ENCODE measurements around the gene COL6A2.
"Not testable (repeated sequence)": the region's sequence is repeated elsewhere in the genome, so short reads cannot be mapped to it uniquely, and the experiment has no call there.

Gene COL6A2

GRCh38 chr21:46079352-46080170 is 18.4 kb upstream of the COL6A2 start:
- no peak for DNase-seq

- no peak for DNase-seq
Observed at GRCh38 chr21:46080171-46081021, 17.5 kb upstream of the COL6A2 start.

GRCh38 chr21:46081022-46081861 is 16.7 kb upstream of the COL6A2 start:
- DNase-seq = no peak

GRCh38 chr21:46081862-46082712 is 15.8 kb upstream of the COL6A2 start:
- no peak for DNase-seq

GRCh38 chr21:46082713-46082962 is 15.3 kb upstream of the COL6A2 start:
- no peak for DNase-seq

- DNase-seq = no peak
Observed at GRCh38 chr21:46082963-46083790, 14.7 kb upstream of the COL6A2 start.

- DNase-seq = no peak
Observed at GRCh38 chr21:46083791-46084561, 13.9 kb upstream of the COL6A2 start.

- DNase-seq = no peak
Observed at GRCh38 chr21:46084709-46085108, 13.2 kb upstream of the COL6A2 start.

GRCh38 chr21:46085259-46085658 is 12.7 kb upstream of the COL6A2 start:
- DNase-seq = not testable (repeated sequence)

- DNase-seq = no peak
Observed at GRCh38 chr21:46087641-46088040, 10.3 kb upstream of the COL6A2 start.

- no peak for DNase-seq
Observed at GRCh38 chr21:46088189-46088588, 9.7 kb upstream of the COL6A2 start.

GRCh38 chr21:46089285-46089684 is 8.6 kb upstream of the COL6A2 start:
- no peak for DNase-seq

- DNase-seq = no peak
Observed at GRCh38 chr21:46091118-46091517, 6.8 kb upstream of the COL6A2 start.

GRCh38 chr21:46091631-46092025 is 6.3 kb upstream of the COL6A2 start:
- no peak for DNase-seq

- no peak for DNase-seq
Observed at GRCh38 chr21:46092026-46092764, 5.7 kb upstream of the COL6A2 start.

- DNase-seq = no peak
Observed at GRCh38 chr21:46092811-46093667, 4.9 kb upstream of the COL6A2 start.

- DNase-seq = peak; percentile 39
Observed at GRCh38 chr21:46093668-46094400, 4.1 kb upstream of the COL6A2 start.

GRCh38 chr21:46094401-46095082 is 3.4 kb upstream of the COL6A2 start:
- no peak for DNase-seq

Data from CD4-positive, alpha-beta T cell treated with Interleukin-12 subunit alpha and Interleukin-12 subunit beta, for 1 hour (primary cell).